ENCODE measurements around the gene MYH13.

The MYH13 gene

DNA sequence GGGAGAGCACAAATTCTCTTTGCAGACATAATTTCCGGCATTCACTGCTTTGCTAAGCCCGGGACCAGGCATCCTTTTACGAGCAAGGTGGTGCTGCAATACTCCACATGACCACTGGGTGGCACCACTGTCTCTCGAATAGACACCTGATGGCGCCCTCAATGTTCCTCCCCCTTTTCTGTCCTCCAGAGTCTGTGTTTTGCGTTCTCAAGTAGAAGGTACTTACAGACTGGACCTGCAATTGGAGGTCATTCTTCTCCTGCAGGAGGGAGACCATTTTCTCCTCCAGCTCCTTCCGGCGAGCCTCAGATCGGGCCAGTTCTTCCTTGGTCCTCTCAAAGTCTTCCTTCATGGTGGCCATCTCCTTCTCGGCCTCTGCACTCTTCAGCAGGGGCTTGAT is 45.2 kb downstream of the MYH13 start:
- in situ Hi-C loops (cut with MboI; ENCODE audit: low pct_unique_long_range_greater_than_20kb, low sequenced_read_pairs, unreplicated experiment), result loop anchor here (25.0 kb wide), 1 partner anchor 285 kb away; no protein-coding TSS in a partner anchor
- TF ChIP-seq, protein P1, sequence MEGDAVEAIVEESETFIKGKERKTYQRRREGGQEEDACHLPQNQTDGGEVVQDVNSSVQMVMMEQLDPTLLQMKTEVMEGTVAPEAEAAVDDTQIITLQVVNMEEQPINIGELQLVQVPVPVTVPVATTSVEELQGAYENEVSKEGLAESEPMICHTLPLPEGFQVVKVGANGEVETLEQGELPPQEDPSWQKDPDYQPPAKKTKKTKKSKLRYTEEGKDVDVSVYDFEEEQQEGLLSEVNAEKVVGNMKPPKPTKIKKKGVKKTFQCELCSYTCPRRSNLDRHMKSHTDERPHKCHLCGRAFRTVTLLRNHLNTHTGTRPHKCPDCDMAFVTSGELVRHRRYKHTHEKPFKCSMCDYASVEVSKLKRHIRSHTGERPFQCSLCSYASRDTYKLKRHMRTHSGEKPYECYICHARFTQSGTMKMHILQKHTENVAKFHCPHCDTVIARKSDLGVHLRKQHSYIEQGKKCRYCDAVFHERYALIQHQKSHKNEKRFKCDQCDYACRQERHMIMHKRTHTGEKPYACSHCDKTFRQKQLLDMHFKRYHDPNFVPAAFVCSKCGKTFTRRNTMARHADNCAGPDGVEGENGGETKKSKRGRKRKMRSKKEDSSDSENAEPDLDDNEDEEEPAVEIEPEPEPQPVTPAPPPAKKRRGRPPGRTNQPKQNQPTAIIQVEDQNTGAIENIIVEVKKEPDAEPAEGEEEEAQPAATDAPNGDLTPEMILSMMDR (IDR thresholded peaks at IDR 0.05; ENCODE audit: extremely low read depth, insufficient read depth, missing control alignments), result peak; percentile 90
- DNase-seq (ENCODE audit: low spot score), result peak; percentile 86

DNA sequence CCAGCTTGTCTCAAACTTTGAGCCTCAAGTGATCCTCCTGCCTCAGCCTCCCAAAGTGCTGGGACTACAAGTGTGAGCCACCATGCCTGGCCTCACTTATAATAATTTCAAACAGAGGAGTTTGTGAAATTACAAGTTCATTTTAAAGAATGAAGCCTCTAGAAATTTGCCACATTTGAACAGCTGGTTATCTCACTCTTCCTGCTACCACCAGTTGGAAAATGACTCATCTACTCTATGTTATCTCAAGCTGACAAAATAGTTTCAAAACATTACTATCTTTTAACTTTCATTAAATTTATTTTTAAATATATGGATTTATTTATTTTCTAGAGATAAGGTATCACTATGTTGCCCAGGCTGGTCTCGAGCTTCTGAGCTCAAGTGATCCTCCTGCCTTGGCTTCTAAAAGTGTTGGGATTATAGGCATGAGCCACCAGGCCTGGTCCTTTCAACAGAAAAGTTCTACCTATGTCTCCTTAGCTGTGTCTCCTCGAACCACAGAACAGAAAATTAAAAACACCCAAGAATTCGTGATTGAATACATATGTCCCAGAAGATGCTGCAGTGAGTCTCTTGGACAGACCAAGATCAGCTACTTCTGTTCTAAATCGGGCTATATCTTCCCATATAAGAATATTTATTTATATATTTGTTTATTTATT is 47.6 kb downstream of the MYH13 start:
- TF ChIP-seq, protein P1 (IDR thresholded peaks at IDR 0.05; ENCODE audit: extremely low read depth, insufficient read depth, missing control alignments), result no peak
- DNase-seq (ENCODE audit: low spot score), result no peak
- in situ Hi-C loops (cut with MboI; ENCODE audit: low pct_unique_long_range_greater_than_20kb, low sequenced_read_pairs, unreplicated experiment), result loop anchor here (25.0 kb wide), 1 partner anchor 287 kb away; no protein-coding TSS in a partner anchor

DNA sequence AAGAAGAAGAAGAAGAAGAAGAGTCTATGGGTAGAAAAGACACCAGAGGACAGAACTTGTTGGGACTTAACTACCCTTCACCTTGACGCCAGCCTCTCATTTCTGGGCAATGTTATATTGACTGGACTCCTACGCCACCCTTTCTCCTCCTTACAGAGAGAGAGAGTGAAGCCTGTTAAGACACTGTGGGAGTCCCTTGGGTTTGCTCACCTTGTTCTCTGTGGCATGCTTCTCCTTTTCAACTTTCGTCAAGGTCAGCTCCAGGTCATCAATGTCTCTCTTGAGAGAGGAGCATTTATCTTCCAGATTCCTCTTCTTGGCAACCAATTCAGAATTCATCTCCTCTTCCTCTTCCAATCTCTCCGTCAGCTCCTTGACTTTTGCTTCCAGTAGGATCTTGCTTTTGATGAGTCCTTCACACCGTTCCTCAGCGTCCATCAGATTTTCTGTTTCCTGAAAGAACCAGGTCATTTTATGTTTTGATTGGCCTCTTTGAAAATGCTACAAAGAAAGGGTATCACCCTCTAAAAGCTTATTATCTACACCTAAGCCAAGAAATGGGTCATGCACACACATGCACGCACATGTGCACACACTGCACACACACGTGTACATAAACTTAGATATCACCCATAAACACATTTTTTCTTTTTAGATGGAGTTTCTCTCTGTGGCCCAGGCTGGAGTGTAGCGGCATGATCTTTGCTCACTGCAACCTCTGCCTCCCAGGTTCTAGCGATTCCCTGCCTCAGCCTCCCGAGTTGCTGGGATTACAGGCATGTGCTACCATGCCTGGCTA is 48.8 kb downstream of the MYH13 start:
- in situ Hi-C loops (cut with MboI; ENCODE audit: low pct_unique_long_range_greater_than_20kb, low sequenced_read_pairs, unreplicated experiment), result no loop called here
- no peak for DNase-seq (ENCODE audit: low spot score)

DNA sequence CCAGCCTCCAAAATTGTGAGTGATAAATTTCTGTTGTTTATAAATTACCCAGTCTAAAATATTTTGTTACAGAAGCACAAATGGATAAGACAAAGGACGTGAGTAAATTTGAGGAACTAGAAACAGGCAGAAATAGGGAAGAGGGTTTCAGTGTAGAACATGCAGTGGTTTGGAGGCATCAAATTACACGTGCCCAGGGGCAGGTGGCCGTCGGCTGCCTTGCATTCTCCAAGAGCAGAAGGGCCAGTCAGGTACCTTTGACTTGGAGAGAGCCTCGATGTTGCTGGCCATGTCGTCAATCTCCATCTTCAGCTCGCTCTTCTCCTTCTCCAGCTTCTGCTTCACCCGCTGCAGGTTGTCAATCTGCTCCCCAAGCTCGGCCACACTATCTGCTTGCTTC is 54.3 kb downstream of the MYH13 start:
- TF ChIP-seq, protein P1 (IDR thresholded peaks at IDR 0.05; ENCODE audit: extremely low read depth, insufficient read depth, missing control alignments), result no peak
- no peak for DNase-seq (ENCODE audit: low spot score)

More for the DNA sequence above, 48.8 kb downstream of the MYH13 start:
- TF ChIP-seq, protein P1 (IDR thresholded peaks at IDR 0.05; ENCODE audit: extremely low read depth, insufficient read depth, missing control alignments), result no peak

DNA sequence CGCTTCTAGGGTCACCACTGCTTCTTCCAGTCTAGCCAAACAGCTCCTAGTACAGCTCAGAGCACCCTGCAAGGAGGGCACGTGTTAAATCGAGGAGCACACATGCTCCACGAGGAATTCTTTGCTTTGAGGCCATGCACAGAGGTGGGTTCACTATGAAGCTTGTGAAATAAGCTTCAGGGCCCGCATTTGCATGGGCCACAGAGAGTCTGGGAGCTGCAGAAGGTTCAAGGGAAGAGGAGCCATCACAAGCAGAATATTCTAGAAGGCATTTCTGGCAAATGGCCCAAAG is 55.3 kb downstream of the MYH13 start:
- in situ Hi-C loops (cut with MboI; ENCODE audit: low pct_unique_long_range_greater_than_20kb, low sequenced_read_pairs, unreplicated experiment), result no loop called here
- no peak for DNase-seq (ENCODE audit: low spot score)

More for the DNA sequence above, 54.3 kb downstream of the MYH13 start:
- in situ Hi-C loops (cut with MboI; ENCODE audit: low pct_unique_long_range_greater_than_20kb, low sequenced_read_pairs, unreplicated experiment), result no loop called here

DNA sequence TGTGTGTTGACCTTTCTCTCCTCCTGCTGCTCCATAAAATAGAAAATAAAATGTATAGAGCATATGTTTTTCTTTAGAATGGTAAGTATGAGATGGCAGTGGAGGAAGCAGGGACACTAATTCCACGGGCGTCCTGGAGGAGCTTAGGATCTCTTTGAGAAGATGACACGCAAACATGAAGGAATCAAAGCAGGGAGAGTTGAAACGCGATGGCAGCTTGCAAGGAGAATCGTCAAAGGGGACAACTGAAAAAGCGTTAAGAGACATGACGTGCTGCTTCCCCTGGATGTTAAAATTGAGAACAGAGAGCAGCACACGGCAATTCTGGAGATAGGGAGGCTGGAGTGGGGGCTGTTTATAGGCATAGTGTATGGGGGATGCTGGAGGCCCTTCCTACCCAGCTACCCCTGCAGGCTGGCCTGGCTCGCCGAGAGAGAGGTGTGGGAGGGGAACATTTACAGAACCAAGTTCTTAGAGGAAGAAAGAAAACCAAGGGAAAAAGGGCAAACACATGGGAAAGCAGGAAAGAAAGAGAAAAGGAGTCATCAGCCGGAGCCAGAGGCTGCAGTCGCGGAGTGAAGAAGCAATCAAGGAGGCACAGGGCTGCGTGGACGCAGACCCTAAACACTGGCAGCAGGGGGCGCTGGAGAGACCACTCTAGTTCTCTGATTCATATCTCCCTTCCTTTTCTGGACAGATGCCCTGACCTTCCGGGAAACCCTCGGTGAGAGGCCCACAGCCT is 55.8 kb downstream of the MYH13 start:
- peak; percentile 55 for DNase-seq (ENCODE audit: low spot score)
- in situ Hi-C loops (cut with MboI; ENCODE audit: low pct_unique_long_range_greater_than_20kb, low sequenced_read_pairs, unreplicated experiment), result no loop called here

More for the DNA sequence above, 55.3 kb downstream of the MYH13 start:
- TF ChIP-seq, protein P1 (IDR thresholded peaks at IDR 0.05; ENCODE audit: extremely low read depth, insufficient read depth, missing control alignments), result no peak

More for the DNA sequence above, 55.8 kb downstream of the MYH13 start:
- TF ChIP-seq, protein P1 (IDR thresholded peaks at IDR 0.05; ENCODE audit: extremely low read depth, insufficient read depth, missing control alignments), result peak; percentile 68

All from GM13977 (cell line).